Measurements from ENCODE around the gene NDUFB5.

NDUFB5 gene

GRCh38 chr3:179676081-179676480 is 71.5 kb downstream of the NDUFB5 start:
- ChIA-PET POLR2A (no interaction called here), CTCF (no interaction called here)
- DNase-seq (ENCODE audit: low read depth, low spot score) = no peak
- no peak overlapping the region for H3K4me3 ChIP-seq (ENCODE audit: low read depth, low read length)
- TF ChIP-seq CTCF (IDR thresholded peaks at IDR 0.05; ENCODE audit: insufficient read depth, low read length, missing control alignments) = no peak

Measured in AG04449 (cell line).